GM21526 (cell line): Measurements from ENCODE around the gene PACRG.

ENCODE experiments used
- ATAC-seq: cut with Tn5 transposase; IDR thresholded peaks from one replicate; pipeline ENCODE4 v1.9.1; 2021; ENCODE audit warnings: moderate library complexity; ENCODE audit not compliant: unreplicated experiment, low FRiP score

PACRG gene

GRCh38 chr6:162857326-162857725, 129.6 kb downstream of the PACRG start:
- no peak for ATAC-seq

- no peak for ATAC-seq
Measured at GRCh38 chr6:162862462-162862861, 134.7 kb downstream of the PACRG start.

GRCh38 chr6:162862941-162863340, 135.2 kb downstream of the PACRG start:
- no peak for ATAC-seq

GRCh38 chr6:162863821-162864220, 136.0 kb downstream of the PACRG start:
- no peak for ATAC-seq

- no peak for ATAC-seq
Measured at GRCh38 chr6:162864911-162865310, 137.1 kb downstream of the PACRG start.

GRCh38 chr6:162866656-162867055, 138.9 kb downstream of the PACRG start:
- no peak for ATAC-seq

GRCh38 chr6:162868397-162868796, 140.6 kb downstream of the PACRG start:
- no peak for ATAC-seq

- ATAC-seq: no peak
Measured at GRCh38 chr6:162871966-162872365, 144.2 kb downstream of the PACRG start.

GRCh38 chr6:162873537-162873936, 145.8 kb downstream of the PACRG start:
- ATAC-seq: no peak

- no peak for ATAC-seq
Measured at GRCh38 chr6:162875070-162875469, 147.3 kb downstream of the PACRG start.

- no peak for ATAC-seq
Measured at GRCh38 chr6:162882801-162883481, 155.2 kb downstream of the PACRG start.

GRCh38 chr6:162887981-162888689, 160.4 kb downstream of the PACRG start:
- no peak for ATAC-seq

GRCh38 chr6:162889303-162889702, 161.5 kb downstream of the PACRG start:
- ATAC-seq: no peak

- no peak for ATAC-seq
Measured at GRCh38 chr6:162898011-162898410, 170.2 kb downstream of the PACRG start.

GRCh38 chr6:162899148-162899547, 171.4 kb downstream of the PACRG start:
- no peak for ATAC-seq

GRCh38 chr6:162900503-162900902, 172.7 kb downstream of the PACRG start:
- ATAC-seq: no peak

GRCh38 chr6:162904069-162904663, 176.4 kb downstream of the PACRG start:
- no peak for ATAC-seq

GRCh38 chr6:162906479-162906878, 178.7 kb downstream of the PACRG start:
- ATAC-seq: no peak

- ATAC-seq: peak; percentile 67
Measured at GRCh38 chr6:162907876-162908481, 180.2 kb downstream of the PACRG start.

- no peak for ATAC-seq
Measured at GRCh38 chr6:162913206-162913605, 185.4 kb downstream of the PACRG start.

GRCh38 chr6:162917506-162917905, 189.7 kb downstream of the PACRG start:
- no peak for ATAC-seq
